Fibroblast of skin of left quadriceps (primary cell): ENCODE measurements around the gene NMB.
"Not testable (repeated sequence)": the region's sequence is repeated elsewhere in the genome, so short reads cannot be mapped to it uniquely, and the experiment has no call there.

ENCODE experiments used
- DNase-seq, 2 experiments: peaks; one replicate each; pipeline ENCODE4 v3.0.0-alpha.2; 2013; ENCODE audit warnings: low read depth in 2 of 2

Gene NMB

GRCh38 chr15:84658080-84658787, at the start of gene NMB:
Gene NMB, minus strand, starts transcription at chr15:84658199. Its CDS starts 47 bp downstream, at chr15:84658152.
- peak in 1 of 2 experiments; percentile 24 for DNase-seq

- DNase-seq: no peak
Measured at GRCh38 chr15:84703808-84704207, 45.8 kb upstream of the NMB start.

- no peak for DNase-seq
Measured at GRCh38 chr15:84702961-84703482, 45.0 kb upstream of the NMB start.

- no peak for DNase-seq
Measured at GRCh38 chr15:84699538-84700191, 41.7 kb upstream of the NMB start.

- no peak for DNase-seq
Measured at GRCh38 chr15:84697236-84697990, 39.4 kb upstream of the NMB start.

- no peak for DNase-seq
Measured at GRCh38 chr15:84696757-84697156, 38.8 kb upstream of the NMB start.

- DNase-seq: no peak
Measured at GRCh38 chr15:84690342-84690741, 32.3 kb upstream of the NMB start.

- DNase-seq: no peak
Measured at GRCh38 chr15:84689858-84690257, 31.9 kb upstream of the NMB start.

- not testable (repeated sequence) for DNase-seq
Measured at GRCh38 chr15:84686446-84686845, 28.4 kb upstream of the NMB start.

- DNase-seq: peak; percentile 52 to 54
Measured at GRCh38 chr15:84685304-84685703, 27.3 kb upstream of the NMB start.

GRCh38 chr15:84684092-84684491, 26.1 kb upstream of the NMB start:
- no peak for DNase-seq

GRCh38 chr15:84681831-84682230, 23.8 kb upstream of the NMB start:
- no peak for DNase-seq

- peak; percentile 78 for DNase-seq
Measured at GRCh38 chr15:84671211-84671610, 13.2 kb upstream of the NMB start.

- peak in 1 of 2 experiments; percentile 15 for DNase-seq
Measured at GRCh38 chr15:84669726-84670125, 11.7 kb upstream of the NMB start.

GRCh38 chr15:84668221-84668982, 10.4 kb upstream of the NMB start:
- no peak for DNase-seq

- no peak for DNase-seq
Measured at GRCh38 chr15:84666373-84666772, 8.4 kb upstream of the NMB start.

- no peak for DNase-seq
Measured at GRCh38 chr15:84661001-84661400, 3.0 kb upstream of the NMB start.

GRCh38 chr15:84659904-84660781, 2.1 kb upstream of the NMB start:
- DNase-seq: no peak

- DNase-seq: no peak
Measured at GRCh38 chr15:84658788-84659411, 901 bp upstream of the NMB start.

GRCh38 chr15:84657748-84658079, 285 bp downstream of the NMB start:
- DNase-seq: no peak
